Fibroblast of lung (primary cell): ENCODE data around the gene NBPF15.
"Not testable (repeated sequence)": the region's sequence is repeated elsewhere in the genome, so short reads cannot be mapped to it uniquely, and the experiment has no call there.

Experiments used
- CTCF ChIP-seq, 2 donors: IDR thresholded peaks in 1 of 2; conservative IDR thresholded peaks in 1 of 2; 1 replicate in 1 of 2; 2 replicates in 1 of 2; pipeline ENCODE4 v1.5.1; 2011 to 2012; ENCODE audit warnings: low read length in 2 of 2, control low read depth in 1 of 2, inconsistent platforms in 1 of 2, low read depth in 1 of 2, mild to moderate bottlenecking in 1 of 2
- EZH2 ChIP-seq: IDR thresholded peaks from 2 replicates; pipeline ENCODE4 v1.5.1; 2012; ENCODE audit warnings: low read length, control low read depth, mild to moderate bottlenecking; ENCODE audit errors: missing control alignments

- not testable (repeated sequence) for TF ChIP-seq CTCF (conservative IDR thresholded peaks at IDR 0.05 in 1 of 2, IDR thresholded peaks at IDR 0.05 in 1 of 2; ENCODE audit: low read depth in 1 of 2, low read length in 2 of 2); EZH2
These were observed 42.4 kb downstream of the NBPF15 start for GRCh38 chr1:144418891-144419694.
